GM19452 (cell line): ENCODE measurements around the gene LSAMP.

Experiments
- ATAC-seq: cut with Tn5 transposase; IDR thresholded peaks from one replicate; pipeline ENCODE4 v1.9.1; 2021; ENCODE audit not compliant: unreplicated experiment

Gene LSAMP

DNA sequence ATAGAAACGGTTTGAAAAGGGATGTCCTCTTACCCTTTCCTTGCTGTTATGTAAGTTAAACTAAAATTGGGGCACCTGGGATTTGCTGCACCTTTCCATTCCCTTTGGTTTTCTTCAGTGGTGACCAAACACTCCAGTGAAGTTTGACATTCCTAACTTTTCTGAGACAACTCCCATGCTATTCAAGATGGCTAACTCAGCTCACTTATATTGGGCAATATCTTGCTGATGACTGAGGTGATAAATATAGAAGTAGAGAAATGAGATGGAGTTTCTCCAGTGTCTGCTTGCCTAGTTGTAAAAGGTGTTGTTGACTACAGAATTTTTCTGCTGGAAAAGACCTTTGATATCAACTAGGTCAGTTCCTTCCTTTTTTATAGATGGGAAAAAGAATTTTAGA lies 530.2 kb downstream of the LSAMP start:
- ATAC-seq: no peak

DNA sequence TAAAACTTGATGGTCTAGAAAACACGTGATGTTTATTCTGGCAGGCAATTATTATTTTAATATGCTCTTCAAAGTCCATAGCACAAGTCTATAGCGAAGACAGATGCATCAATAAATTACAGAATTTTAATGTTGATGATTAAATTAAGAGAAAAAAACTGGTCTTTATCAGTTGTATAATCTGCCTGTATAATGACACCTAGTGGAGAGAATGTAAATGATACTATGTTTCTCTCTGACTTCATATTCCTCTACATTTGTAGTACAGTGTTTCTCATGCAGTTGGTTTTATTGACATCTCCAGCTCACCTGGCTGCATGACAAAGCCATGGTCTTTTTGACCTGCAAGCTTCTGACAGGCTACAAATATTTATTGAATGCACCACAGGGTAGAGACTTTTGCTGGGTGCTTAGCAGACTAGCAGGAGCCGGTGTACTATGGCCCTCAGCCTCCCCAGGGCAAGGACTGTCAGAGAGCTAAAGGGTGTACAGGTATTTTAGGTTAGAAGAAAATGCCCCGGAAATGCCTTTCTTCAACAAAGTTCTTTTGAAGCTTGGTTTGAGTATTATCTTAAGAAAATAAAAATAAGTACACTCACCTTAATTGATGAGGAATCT lies 532.1 kb downstream of the LSAMP start:
- ATAC-seq: no peak

DNA sequence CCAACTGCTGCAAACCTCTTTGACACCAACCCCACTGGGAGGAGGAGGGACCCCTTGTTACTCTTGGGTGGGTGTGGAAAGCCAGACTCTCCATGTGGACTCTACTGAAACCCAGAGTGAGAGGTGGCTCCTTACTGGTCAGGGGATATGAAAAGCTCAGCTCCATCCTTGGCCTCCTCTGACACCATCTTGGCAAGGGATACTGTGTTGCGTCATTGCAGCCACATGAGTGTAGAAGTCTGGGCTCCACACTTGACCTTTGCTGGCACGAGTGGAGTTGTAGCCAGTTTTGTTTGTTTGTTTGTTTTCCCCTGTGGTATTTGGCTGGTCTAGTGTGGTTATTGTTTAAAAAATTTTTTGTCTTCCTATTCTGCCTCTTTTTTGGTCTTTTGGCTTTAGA lies 532.9 kb downstream of the LSAMP start:
- no peak for ATAC-seq

DNA sequence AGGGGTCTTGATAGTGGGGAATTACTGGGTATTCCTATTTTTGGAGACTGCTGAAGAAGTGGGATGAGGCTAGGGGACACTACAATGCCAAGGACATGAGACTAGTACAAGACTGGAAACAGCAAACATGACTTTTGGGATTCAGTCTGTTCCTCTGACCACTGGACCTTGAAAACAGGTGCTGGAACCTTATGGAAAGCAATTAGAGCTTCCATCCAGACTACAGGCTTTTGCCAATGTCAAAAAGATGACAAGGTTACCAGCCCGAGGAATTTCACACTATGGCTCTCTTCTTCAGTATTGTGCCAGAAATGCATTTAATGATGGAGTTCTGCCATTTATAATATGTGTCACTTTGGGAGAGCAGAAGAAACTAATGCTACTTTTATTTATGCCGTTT lies 539.4 kb downstream of the LSAMP start:
- no peak for ATAC-seq

DNA sequence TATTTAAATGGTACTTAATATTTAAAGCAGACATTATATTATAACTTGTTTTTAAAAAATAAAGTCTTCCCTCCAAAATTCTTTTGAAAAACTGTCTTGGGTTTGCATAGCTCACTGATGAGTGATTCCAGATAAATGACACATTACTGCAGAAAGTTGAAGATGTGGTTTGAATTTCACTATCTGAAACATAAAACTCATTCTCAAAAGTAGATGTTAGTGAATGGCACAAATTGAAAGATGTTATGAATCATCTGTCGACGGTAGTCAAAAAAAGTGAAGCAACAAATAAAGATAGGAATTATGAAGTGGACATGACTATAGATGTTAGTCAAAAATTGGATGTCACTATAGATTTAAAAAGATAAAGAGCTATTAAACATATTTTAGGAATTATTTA lies 541.4 kb downstream of the LSAMP start:
- ATAC-seq: no peak

DNA sequence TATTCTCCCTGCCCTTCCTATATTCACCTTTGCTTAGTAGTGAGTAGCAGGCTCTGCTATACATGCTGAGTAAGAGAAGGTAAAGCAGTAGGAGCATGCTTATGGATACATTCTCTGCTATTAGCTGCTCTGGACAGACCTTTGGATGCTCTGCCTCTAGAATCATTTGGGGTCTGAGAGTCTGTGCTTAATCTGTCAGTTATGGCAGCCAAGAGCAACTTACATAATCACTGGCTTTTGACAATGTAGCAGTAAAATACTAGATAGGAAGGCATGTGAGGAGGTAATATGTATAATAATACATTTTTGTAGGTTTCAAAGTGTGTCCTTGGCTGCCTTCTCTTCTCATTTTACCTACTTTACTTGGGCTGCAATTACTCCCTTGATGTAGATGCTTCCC lies 544.3 kb downstream of the LSAMP start:
- ATAC-seq: no peak

DNA sequence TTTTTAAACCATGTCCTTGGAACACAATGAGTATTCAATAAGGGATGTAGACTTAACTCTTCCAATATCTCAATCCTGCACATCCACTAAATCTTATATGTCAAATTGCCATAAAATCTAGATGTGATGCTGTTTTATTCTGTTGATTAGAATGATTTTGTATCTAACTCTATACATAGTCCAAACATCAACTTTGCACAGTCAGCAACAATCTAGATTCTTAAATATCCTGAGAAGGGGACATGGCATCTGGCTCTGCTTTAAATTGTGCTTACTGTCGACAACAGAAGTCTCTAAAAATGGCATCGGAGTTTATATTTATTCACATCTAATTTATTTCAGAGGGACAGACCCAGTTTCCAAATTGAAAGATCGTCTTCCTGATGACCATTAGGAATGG lies 545.8 kb downstream of the LSAMP start:
- ATAC-seq: no peak

DNA sequence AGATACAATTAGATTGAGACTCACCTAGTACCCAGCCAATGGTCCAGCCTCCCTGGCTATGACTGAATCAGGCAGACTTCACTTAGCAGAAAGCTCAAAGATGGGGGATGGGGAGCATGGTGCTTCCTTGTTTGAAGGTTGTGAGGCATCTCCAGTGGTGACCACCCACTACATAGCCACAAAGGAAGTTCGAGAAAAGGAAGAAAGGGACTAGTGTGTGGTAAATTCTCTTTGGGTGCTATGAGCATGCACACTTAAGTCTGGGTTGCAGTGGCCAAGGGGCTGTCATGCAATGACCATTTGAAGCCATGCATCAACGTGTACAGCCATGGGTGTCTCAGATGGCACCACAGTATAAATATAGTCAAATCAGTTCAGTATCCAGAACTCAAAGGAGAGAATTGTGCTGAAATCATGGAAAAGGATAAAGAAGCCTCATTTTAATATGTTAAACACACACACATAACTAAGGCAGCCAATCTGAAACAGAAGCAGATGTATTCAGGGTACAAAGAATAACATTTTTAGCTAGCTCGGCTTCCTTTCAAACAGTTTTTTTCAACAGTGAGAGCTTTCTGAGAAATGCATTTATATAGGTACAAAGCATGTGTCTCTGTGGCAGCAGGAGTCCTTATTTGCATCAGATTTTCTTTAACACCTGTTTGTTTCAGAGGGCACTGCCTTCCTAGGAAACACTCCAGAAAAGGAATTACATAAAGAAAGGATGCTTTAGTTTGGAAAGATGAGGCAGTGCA lies 546.5 kb downstream of the LSAMP start:
- no peak for ATAC-seq

DNA sequence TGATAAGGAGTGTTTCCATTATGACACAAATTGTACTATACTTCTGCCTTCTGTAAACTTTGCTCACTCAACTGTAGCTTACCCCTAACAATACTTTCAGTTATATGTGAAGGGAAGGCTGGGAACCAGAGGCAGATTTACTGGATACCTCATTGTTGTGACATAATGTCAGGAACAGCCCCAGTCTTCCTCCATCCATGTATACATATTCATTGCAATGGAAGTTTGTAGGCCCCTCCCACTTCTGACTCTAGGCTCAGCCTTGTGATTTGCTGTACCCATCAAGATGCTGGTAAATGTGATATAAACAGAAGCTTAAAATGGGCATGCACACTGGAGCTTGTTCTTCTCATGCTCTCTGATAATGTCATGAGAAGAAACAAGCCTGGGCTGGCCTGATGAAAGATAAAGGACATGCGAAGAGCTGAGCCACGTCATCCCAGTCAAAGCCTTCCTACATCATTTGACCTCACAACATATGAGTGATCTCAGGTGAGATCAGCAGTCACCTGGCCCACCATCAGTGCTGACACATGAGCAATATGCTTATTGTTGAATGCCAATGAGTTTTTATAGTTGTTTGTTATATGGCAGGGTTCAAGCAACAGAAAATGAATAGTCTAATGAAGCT lies 554.2 kb downstream of the LSAMP start:
- ATAC-seq: no peak

DNA sequence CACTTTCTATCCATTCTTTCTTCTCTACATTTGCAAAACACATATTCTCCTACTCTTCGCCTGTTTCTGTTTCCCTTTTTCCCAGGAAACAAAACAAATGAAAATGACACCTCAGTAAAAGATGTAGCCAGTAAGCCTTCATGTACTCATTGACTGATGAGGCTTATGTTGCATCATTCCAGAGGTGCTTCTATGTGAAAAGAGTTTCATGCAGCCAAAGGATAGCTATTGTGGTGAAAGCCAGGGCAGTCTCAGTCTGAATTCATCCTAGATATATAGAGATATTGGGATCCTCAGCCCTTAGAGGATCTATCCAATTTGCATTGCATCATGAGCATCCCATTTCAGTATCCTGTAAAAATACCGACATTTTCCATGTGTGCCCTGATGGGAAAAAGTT lies 554.7 kb downstream of the LSAMP start:
- no peak for ATAC-seq

DNA sequence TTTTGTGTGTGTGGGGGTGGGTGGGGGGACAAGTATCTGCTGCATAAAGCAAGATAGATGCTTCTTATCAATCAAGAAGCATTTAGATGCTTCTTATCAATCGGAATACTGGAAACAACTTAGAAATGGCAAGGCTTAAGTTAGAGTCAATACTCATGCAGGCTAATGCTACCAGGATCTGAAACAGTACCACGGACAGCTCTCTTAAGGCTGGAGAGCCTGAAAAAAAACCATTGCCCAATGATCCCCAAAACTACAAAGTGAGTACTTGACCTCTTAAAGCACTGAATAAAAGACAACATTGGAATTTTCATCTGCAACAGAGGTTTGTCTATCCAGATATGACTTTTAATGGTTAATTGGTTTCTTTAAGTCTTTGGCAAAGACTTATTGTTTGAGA lies 559.7 kb downstream of the LSAMP start:
- no peak for ATAC-seq

DNA sequence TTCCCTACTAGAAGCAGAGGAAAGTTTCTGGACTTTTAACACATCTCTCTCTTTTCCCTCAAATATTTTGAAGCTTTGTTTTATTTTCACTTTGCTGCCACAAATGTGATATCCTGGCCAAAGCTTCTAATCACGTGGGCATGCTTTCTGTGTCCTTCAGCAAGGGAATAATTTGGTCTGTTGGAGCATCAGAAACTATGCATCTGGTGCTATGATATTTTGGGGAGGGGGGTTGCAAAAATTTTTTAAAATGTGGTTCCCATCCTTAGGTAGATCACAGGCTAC lies 567.7 kb downstream of the LSAMP start:
- no peak for ATAC-seq

DNA sequence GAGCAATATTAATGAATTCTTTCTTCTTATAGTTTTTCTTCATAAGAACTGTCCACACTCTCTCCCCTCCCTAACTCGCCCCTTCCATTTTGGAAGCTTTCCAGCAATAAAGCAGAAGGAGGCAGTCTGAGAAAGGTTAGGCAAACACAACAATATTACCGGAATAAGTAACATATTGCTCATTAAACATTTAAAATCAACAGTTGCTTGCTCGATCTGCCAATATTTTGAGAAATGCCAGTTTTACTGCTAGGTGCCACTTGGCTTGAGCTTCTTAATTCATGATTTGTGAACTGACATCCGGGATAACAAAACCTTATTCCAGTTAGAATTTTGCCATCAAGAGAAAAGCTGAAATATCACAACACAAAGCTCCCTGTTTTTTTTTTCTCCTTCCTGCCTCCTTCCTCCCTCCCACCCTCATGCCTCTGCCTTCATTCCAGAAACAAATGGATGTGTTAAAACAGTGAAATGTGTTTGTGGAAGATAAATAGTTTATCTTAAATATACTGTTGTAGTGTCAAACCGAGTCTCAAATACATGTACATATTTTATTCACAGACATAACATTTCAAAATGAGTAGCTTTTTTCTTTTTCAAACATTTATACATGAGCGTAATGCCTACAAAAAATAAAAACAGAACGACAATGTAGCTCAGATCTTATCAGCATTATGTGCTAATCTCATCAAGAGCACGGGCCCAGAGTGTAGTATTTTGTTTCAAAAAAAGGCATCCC lies 568.2 kb downstream of the LSAMP start:
- ATAC-seq: no peak

DNA sequence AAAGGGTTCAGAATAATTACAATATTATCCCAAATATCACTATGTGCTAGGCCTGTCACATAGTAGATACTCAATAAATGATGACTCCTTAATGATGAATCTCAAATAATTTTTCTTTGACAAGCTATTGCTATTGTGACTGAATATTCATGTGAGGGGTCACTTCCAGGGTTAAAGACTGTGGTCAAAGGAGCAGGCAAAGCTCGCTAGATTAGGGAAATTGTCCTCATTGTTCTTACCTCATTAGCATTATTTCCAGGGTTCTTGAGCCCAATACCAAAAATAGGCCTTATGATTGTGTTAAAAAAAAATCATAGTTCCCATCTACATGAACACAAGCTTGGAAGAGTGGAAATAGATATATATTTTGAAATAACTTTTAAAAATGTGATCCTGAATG lies 569.8 kb downstream of the LSAMP start:
- ATAC-seq: no peak

DNA sequence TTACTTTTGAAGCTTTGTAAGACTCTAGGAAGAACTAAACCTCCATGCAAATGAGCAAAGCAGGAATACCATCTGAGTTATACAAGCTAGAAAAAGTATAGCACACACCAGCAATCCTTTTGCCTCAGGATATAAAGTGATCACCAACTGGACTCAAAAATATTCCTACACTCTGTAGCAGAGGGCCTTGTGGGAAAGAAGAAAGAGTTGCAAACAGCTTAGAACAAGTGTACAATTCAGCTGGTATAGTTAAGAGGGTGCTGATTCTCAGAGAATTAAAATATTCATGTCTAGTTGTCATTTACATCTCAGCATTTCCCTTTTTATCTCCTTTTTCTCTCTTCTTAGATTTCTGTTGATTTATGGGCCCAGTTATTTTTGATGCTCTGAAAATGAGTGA lies 573.6 kb downstream of the LSAMP start:
- no peak for ATAC-seq

DNA sequence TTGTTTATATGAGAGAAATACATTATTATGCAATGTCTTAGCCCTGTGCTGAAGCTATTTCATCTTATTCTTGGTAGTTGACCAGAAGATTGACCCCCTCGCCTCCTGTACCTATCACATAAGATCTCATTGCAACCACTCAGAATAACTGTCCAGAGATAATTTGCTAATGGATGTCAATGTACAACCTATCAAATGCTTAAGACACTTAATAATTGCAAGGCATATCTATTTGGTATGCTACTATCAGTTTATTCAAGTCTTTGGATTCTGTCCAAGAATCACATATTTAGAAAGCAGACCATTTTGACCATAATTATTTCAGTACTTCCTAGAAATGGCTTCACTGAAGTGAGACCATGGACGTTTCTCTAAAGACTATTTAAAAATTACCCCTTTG lies 580.4 kb downstream of the LSAMP start:
- no peak for ATAC-seq

DNA sequence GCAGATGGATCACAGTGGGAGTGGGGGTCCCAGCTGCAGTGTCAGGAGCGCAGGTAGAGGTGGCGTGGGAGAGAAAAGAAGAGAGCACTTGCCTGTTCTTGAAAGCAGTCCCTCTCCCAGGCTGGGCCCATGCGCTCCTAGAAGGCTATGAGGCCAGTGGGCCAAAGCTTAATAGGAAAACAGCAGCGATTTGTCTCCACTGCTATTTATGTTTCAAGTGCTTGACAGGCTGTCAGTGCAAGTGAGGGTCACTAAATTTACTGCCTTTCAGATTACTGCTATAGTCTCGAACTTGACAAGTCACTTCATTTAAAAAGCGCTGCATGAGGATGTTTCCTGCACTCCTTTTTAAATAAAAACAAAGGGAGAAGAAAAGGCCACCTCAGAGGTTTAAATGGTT lies 582.4 kb downstream of the LSAMP start:
- no peak for ATAC-seq

DNA sequence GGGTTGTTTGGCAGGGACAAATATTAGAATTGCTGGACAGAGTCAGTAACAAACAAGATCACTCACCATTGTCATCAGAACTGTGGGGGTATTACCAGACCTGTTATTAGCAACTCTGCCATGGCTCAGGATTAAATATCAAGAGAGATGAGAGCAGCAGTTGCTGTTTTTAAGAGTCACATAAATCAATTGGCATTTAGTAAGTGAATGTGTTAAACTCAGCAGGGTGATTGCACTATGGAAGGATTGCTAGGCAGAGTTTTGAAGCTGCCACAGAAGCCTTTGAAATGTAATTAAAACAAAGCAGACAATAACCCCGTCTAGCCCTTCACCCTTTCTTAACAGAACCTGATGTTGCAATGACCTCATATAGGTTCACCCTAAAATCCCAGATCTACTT lies 583.2 kb downstream of the LSAMP start:
- ATAC-seq: no peak

DNA sequence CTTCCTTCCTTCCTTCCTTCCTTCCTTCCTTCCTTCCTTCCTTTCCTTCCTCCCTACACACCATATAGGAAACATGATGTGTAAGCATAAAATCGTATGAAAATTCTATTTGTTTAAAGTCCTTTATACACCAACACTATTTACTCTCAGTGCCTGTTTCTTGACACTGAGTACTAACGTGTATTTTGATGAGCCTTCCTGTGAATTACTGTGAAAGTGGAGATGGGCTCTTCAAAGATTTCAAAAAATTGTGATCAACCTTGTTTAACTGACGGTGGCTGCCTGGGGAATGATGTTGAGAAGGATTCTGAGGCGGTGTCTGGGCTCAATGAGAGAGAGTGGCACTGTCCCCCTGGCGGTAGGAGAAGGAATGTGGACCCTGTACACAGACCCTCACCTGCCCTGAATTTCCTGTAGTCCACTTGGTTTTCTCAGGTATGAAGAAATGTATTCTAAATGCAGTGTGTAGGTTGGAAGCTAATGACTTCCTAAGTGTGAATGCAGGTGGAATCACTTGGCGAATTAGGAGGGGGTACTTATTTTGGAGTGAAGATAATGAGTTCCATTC lies 584.0 kb downstream of the LSAMP start:
- ATAC-seq: no peak

DNA sequence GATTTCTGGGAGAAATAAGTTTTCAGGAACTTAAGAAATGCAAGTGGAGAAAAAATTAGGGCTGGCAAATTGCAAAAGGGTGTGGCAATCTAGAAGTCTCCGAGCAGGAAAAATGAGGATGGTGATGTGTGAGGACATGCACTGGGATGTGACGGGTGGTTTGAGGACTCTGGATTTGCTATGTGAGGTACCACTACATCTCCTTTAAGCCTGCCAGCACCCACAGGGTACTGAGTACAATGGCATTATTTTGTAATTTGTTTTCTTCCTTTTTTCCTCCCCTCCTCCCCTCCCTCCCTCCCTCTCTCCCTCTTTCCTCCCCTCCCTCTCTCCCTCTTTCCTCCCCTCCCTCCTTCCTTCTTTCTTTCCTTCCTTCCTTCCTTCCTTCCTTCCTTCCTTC lies 584.5 kb downstream of the LSAMP start:
- no peak for ATAC-seq

DNA sequence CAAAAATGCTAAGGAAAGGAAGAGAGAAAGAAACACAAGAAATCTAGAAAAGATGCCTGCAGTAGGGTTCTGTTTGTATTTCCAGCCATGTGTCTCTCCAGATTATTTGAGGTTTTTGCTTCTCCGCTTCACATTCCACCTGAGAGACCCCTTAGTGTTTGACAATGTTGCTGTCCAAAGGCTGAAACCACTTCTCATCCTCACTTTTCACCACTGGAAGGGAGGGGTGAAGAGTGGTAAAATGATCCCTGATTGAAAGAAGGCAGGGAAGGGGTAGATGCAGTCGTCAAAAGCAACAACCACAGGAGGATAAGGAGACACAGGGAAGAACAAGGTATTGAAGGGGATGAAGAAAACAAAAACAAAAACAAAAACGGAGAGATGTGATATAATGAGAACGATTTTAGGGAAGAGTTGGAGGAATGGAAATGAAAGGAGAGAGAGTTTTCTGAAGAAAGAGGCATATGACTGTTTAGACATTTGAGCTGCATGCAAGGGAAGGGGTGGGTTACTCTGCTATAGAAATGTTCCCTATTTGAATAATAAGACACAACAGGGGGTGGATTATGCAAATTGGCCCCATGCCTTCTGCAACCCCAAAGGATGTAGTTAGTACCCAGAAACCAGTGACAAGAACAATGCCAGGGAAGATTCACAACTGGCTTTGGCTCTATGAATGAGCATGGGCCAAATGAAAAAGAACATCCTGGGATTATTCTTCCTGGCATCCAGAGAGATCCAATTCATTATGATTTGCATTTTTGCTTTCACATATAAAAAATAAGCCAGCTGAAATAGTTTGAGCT lies 586.1 kb downstream of the LSAMP start:
- ATAC-seq: no peak
